ENCODE data around the gene NLGN4X. TPM values are rescaled to one million over a fixed set of nuclear protein-coding genes. Genes with fewer than 3 reads are reported as not detected.
"Not testable (repeated sequence)": the region's sequence is repeated elsewhere in the genome, so short reads cannot be mapped to it uniquely, and the experiment has no call there.

Gene NLGN4X
- total RNA-seq, 1 experiment from 2014 or later, result 5.6 TPM

DNA sequence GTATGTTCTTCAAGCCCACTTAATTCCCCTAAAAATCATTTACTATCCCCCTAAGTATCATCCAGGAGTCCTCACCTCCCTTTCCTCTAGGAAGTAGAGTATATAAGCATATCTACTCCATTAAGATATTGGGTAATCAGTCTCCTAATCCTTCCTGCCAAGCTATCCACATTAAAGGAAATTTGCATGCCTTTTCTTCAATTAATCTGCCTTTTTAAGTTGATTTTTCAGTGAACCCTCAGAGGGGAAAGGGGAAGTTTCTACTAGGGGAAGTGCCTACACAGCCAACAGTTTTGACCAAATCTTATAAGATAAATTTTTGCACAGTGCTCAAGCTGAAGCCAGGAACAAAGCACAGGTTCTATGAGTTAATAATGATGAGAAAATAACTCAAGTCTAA, 222.8 kb downstream of the NLGN4X start:
- DNase-seq (ENCODE audit: low spot score), result no peak

DNA sequence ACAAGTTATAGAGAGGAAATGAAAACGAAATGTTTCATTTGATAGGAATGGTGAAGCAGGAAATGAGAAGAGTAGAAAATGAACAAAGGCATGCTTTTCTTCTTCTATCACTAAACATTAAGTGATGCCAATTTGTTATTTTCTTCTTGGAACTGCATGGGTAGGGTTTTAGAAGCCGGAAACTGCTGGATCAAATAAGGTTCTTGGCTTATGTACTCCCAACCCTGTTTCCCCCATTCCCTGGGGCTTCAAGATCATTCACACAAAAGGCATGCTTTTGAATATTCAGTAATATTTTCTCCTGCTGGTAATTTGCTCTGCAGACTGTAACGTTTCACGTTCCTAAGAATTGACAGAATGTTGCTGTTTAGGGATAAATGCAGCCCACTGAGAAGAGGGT, 224.1 kb downstream of the NLGN4X start:
- DNase-seq (ENCODE audit: low spot score), result no peak

DNA sequence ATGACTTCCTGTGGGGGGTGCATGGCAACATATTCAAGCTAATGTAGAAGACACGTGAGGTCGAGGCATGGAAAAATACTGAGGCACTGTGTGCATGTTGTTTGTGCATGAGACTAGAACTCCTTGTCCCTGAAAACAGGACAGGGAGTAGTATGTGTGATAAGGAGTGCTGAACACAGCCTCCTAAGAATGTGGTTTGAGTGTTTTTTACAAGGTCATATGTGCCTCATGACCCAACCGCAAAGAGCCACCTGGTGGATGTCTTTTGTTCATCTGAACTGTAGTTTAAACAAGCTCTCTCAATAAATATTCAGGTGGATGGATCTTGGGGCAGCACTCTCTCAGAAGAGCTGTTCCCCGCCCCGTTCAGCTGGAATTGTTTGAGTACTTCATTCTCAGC, 226.6 kb downstream of the NLGN4X start:
- DNase-seq (ENCODE audit: low spot score), result peak; percentile 33

DNA sequence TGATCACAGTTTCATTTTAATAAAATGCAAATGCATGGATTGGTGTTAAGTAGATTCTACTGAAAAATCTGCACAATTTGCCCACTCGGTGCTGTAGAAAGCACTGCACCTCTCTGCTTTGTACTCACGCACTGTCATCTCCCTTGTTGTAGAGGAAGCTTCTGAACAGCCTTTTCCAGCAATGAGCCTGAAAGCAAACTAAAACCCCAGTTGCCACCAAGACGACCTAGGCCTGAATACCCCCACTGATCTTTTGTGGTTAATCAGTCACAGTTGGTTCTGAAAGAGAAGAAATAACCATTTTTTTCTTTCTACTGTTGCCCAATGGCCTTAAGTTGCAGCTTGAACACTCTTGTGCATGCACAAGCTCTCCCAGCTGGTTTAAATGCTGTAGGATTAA, 229.8 kb downstream of the NLGN4X start:
- DNase-seq (ENCODE audit: low spot score), result no peak

DNA sequence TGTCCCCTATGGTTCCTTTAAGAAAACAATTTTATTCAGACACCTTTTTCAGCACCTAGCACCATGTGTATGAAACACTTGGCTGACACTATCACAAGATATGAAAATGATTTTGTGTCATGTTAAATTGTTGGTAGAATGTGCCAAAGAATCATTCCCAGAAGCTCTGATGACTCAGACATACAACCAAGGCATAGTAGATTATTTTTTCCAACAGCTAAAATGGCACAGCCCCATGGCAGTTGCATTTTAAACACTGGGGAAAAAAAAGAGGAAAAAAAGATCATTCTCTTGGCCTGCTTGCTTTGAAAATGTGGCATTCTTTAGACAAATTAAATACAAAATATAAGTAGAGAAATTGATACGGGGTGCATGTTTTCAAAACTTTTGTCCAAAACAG, 230.2 kb downstream of the NLGN4X start:
- DNase-seq (ENCODE audit: low spot score), result no peak

DNA sequence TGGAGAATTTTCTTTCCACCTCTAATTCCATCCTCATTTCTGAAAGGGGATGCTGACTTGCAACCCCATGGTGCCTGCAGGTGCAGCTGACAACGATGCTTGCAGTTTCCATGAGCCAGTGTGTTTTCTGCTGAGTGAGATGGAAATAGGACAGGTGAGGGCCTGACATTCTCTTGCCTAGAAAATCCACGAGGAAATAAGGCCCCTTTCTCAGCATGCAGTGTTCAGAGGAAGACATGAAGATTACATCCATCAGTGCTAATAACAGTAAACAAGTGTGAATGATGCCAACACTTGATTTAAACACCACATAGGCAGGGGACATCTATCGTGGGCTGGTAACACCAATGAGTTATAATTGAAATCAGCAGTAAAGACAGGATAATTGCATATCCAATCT, 237.3 kb downstream of the NLGN4X start:
- no peak for DNase-seq (ENCODE audit: low spot score)

DNA sequence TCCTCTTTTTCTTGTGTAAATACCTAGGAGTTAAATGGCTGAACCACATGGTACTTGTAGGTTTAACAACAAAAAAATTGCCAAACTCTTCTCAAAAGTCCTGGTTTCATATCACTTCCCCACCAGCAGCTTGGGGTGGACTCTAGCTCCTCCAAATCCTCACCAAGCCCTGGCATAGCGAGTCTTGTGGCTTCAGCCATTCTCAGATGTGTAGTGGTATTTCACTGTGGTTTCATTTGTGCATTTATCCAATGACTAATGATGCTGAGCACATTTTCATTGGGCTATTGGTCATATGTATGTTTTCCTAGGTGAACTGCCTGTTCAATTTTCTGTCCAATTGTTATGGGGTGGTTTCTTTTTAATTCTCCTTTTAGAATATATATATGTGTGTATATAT, 249.3 kb downstream of the NLGN4X start:
- DNase-seq (ENCODE audit: low spot score), result peak; percentile 18

DNA sequence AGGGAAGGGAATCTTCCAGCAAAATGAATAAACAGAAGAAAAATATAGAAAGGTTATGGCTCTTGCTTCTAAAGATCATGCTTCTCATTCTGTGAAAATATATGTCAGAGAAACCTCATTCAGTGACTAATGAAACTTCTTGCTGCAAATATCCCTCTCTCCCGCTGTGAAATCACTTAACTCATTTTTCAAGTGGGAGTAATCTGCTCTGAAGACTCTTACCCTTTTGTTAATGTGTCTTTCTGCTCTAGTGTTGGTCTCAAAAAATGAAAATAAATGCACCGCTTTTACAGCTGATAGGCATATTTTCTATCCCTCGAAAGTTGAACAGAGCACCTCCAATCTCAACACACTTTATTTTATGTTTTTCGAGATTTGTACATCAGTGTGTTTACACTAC, 252.3 kb downstream of the NLGN4X start:
- no peak for DNase-seq (ENCODE audit: low spot score)

DNA sequence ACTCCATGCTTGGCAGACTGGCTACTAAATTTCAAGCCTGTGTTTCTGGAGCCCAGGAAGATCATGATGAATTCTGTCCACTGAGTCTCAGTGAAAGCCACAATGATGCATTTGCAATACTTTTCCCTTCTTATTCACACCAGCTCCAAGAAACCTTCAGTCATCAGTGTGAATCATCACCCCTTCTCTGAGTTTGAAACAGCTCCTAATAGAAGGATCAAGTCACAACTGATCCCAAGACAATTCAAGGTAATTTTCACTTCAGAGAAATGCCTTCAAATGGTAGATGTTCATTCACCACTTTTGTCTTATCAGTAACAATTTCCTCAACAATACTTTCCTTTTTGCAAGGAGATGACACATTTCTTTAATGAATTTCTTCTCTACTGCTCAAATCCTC, 257.4 kb downstream of the NLGN4X start:
- DNase-seq (ENCODE audit: low spot score), result no peak

DNA sequence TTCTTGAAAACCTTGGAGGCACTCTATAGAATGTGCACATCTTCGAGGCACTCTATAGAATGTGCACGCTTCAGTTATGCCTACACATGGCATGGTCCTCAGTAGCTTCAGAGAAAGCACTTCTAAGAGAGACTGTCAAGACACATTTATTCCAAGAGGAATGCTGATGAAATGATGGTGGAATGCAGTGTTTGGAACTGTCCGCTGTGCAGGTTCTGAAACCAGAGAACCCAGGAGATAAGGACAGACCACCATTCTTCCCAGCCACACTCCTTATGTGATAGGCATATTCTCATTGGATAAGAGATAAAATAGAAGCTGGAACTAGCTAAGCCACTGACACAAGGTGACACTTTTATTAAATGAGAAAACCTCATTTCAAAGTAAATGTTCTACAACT, 263.3 kb downstream of the NLGN4X start:
- DNase-seq (ENCODE audit: low spot score), result no peak

DNA sequence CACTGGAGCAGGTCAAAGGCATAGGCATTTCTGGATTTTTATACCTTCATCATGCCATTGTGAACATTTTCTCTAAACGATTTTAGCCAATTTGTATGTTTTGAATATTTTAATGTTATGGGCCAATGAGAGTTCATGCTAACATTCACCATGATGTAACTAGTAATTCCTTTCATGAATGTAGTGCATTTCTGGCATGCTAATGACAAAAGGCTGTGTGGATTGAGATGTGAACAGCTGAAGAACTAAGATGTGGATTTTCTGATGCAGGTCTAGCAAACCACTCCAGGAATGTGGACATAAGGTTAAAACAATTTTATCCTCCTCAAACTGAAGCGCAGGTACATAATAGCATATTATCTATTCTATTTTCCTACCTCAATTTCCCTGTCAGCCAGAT, 269.4 kb downstream of the NLGN4X start:
- no peak for DNase-seq (ENCODE audit: low spot score)

DNA sequence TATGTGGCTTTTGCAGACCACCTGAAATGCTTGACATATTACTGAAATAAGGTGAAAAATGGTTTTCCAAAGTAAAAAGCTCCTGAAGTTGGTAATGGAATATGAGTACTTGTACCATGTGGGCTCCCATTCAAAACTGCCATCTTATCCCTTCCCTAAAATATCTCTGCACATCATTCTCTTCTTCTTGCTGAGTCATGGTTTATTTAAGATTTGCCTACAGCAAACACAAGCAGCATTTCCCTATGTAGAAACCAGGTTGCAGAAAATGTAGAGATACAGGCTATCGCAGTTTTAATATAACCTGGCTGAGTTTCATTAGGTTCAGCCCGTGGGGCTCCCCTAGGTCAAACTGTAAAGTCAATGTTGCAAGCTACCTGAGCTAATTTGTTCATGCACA, 270.1 kb downstream of the NLGN4X start:
- DNase-seq (ENCODE audit: low spot score), result no peak

DNA sequence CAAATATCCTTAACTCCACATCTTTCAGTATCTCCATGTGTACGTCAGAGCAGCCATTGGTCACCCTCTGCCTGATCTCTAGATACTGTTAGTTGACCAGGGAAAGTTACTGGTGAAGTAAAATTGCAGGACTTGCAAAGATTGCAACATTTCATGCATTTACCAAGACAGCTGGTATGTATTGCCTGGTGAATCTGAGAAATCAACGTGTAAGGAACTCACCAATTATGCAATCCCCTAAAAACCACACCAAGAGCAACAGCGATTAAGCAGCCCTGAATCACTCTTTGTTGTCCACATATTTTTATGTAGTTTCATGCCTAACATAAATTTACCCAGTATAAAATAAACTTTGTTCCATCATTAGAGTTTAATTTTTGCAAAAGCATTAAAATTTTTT, 271.2 kb downstream of the NLGN4X start:
- peak; percentile 61 for DNase-seq (ENCODE audit: low spot score)

DNA sequence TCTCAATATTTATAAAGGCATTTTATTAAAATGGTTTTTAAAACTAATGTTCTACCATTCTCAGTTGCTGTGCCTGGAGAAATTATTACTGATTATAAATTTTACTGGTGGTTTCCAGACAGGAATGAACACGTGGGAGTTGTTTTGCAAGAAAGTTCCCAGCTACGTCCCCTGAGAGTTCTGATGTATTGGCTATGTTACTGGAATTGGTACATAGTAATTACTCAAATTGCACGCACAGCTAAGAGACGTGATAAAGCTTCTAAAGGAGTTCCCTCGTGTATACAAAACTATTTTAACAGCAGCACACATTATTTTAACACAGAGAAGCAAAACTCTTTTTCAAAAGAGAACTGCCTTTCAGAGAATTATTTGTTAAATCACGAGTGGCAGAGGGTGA, 292.2 kb downstream of the NLGN4X start:
- peak; percentile 31 for DNase-seq (ENCODE audit: low spot score)

DNA sequence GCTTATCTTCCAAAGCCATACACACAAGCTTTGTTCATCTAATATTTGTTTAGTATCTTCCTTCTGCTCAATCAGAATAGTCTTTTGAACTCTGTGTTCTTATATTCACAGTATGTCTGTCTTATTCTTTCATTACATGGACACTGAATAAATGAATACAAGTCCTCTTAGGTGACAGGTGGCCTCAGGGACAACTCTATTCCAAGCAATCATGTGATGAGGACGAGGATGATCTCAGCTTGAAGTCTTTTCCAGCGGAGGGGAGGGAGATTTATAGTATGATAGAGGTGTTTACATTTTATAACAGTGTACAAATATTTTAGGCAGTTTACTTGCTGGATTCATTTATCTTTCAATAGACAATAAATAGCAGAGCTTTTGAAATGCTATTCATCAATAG, 300.4 kb downstream of the NLGN4X start:
- DNase-seq (ENCODE audit: low spot score), result no peak

DNA sequence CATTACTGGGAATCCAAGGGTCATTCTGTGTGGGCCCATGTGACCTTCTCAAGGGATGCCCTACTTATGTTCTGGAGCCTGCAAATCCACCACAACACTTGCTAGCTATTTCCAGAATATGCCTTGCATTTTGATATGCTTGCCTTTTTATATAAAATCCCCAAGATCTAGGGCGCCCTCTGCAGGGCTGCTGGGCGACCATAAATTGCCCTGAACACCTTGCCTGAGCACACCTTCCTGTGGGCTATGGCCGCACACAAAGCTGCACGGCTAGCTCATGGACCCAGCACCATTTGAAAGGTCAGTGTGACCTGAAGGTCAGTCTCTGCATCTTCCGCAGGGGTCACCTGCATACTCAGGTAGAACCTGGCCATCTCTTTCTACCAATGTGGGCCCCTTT, 311.7 kb downstream of the NLGN4X start:
- no peak for DNase-seq (ENCODE audit: low spot score)

DNA sequence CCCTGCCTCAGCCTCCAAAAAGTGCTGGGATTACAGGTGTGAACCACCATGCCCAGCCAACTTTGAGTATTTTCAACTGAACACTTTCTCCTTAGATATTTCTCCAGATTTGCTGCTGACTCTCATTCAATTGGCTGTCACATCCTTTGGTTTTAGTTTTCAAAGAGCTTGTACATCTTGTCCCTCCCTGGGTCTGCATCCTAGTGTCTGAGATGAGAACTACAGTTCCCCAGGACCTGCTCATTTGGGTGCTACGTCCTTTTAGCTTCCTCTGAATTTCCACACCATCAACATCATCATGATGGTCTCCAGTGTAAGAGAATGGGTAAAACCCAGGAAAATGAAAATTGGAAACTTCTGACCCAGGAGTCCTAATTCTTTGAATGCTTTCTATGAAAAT, 312.9 kb downstream of the NLGN4X start:
- DNase-seq (ENCODE audit: low spot score), result no peak

DNA sequence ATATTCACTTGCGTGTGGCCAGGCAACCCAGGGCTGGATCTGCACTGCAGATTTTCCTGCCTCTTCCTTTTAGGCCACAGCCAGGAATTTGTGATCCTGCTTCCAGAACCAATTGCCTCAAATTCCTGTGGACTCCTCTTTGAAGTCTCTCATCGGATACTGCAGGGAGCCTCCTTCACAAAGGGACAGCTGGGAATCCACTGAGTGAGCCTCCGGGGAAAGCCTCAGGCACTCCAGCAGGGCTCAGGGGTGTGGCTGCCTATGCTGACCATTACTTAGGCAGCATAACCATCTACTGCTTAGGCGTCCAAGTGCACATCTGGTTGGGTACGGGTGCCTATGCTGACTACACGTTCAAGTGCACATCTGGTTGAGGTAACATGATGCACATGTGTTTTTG, 321.5 kb downstream of the NLGN4X start:
- DNase-seq (ENCODE audit: low spot score), result peak; percentile 2

DNA sequence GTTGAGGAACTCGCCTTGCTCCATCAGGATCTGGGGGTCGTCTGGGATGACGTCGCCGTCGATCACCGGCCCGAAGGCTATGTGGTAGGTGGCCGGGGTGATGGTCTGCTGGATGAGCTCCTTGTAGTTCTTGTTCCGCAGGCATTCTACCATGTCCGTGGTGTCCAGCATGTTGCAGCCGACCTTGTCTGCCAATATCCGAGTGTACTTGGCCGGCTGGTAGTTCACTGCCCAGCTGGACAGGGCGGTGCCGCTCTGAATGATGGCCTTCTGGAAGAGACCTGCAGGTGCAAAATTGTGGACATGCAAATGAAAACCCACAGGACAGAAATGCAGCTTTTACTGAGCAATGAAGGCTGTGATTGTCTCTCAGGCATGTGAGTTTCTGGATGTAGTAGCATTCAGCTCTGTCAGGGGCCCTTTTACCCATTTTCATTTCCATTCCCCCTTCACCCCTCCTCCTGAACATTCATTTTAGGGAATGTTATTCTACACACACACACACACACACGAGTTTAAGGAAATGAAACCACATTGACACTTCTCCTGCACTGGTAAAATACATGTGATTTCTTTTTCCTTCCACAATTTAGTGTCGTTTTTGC, 325.0 kb downstream of the NLGN4X start:
- DNase-seq (ENCODE audit: low spot score), result not testable (repeated sequence)

DNA sequence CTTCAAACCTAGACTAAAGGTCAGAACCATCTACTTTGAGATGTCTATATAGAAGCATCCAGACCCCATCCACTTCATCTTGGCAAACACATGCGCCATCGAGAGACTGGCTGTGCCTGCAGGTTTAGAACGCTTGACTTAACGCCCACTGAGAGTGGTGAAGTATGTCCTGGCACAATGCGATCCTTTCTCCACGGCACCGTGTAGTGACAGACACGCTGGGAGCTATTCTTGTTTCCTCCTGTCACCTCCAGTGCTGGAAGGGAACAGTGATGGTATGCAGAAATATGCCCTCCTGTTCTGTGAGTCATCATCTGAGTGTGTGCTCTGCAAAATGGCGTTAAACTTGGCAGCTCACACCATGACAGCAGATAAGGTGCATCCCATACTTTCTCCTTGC, 330.2 kb downstream of the NLGN4X start:
- peak; percentile 6 for DNase-seq (ENCODE audit: low spot score)

DNA sequence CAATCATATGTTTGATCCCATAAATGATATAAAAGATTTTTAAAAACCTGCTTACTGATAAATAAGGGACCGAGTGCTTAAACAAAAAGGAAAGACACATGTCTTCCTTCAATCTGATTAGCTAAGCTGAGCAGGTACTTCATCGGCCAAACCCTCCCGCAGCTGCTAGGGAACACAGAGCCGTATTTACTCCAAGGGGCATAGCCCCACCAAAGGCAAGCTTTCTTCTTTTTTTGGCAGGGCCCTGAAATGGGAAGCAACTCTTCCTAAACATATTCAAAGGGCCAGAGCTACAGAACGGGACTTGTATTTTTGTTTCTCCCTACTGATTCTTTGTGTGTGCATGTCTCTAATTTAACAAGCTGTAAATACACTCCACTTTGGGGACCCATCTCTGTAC, 337.3 kb downstream of the NLGN4X start:
- no peak for DNase-seq (ENCODE audit: low spot score)

DNA sequence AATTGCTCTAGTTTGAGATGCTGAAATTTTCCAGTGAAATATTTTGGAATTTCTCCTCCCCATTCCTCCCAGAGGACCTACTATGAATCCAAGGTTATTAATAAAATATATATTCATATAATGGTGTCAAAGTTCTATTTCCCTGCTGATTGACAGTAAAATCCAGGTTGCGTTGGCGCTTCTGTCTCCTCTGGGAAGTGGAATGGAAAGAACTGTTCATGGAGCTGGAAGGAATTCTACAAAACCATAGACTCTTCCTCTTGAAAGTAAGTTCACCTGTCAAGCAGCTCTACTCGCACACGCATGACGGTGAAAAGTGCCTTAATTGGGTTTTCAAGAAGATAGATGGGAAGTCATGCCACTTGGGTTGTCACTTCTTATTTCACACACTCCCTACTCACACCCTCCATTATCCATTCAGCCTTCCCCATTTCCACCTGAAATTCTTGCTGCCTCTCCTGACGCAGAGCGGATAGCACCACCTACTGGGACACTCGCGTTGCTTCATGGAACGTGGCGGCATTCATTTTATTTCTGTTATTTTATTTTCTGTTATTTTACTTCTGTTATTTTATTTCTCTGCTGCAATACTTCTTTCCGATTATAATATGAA, 351.6 kb downstream of the NLGN4X start:
- DNase-seq (ENCODE audit: low spot score), result peak; percentile 40

DNA sequence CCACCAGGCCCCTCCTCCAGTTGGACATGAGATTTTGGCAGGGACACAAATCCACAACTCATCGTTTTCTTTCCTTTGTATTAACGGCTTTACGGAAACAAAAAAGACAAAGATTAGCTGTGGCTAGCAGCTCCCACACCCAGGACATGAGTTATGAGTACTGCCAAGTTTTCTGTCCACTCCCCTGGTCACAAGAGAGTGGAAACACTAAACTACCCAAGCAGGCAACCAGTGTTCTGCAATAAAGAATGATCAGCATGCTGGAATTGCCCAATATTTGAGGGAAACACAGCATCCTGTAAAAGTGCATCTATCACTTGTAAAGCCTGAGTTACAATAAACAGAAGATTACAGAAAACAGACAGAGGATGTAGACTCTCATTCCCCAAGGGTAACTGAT, 358.4 kb downstream of the NLGN4X start:
- DNase-seq (ENCODE audit: low spot score), result no peak

DNA sequence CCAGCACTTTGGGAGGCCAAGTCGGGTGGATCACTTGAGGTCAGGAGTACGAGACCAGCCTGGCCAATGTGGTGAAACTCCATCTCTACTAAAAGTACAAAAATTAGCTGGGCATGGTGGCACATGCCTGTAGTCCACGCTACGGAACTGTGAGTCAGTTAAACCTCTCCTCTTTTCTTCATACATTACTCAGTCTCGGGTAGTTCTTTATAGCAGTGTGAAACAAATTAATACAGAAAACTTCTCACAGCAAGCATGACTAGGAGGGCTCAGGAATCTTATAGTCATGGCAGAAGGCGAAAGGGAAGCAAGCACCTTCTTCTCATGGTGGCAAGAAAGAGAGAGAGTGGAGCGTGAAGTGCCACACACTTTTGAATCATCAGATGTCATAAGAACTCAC, 358.9 kb downstream of the NLGN4X start:
- DNase-seq (ENCODE audit: low spot score), result no peak
